Lower lobe of right lung (tissue), 2 donors: ENCODE data around the gene COPS6. TPM values are rescaled to one million over a fixed set of nuclear protein-coding genes. Genes with fewer than 3 reads are reported as not detected.

Experiments used
- ATAC-seq, 2 donors: fragments of 200-7000 bp; cut with Tn5 transposase; one replicate each; pipeline ENCODE4 v1.9.1; 2020 to 2022; ENCODE audit warnings: mild to moderate bottlenecking in 2 of 2, moderate library complexity in 2 of 2
- DNase-seq: peaks from one replicate; pipeline ENCODE4 v3.0.0-alpha.2; 2020
- H3K27ac ChIP-seq: fragments of 200-600 bp; one replicate; pipeline ENCODE4 v1.8.0; 2022
- H3K27me3 ChIP-seq: fragments of 200-600 bp; one replicate; pipeline ENCODE4 v1.8.0; 2022; ENCODE audit warnings: low read depth
- H3K36me3 ChIP-seq: fragments of 200-600 bp; one replicate; pipeline ENCODE4 v1.8.0; 2022; ENCODE audit warnings: mild to moderate bottlenecking
- H3K4me1 ChIP-seq: fragments of 200-600 bp; one replicate; pipeline ENCODE4 v1.8.0; 2022
- H3K4me3 ChIP-seq: fragments of 200-600 bp; one replicate; pipeline ENCODE4 v1.8.0; 2022; ENCODE audit warnings: mild to moderate bottlenecking
- H3K9me3 ChIP-seq: fragments of 200-600 bp; one replicate; pipeline ENCODE4 v1.8.0; 2022
- intact Hi-C: fragments of 100-400 bp; cut with DNase I; formaldehyde crosslinking; loops from one replicate; pipeline ENCODE4 v1.11.0; 2022
- total RNA-seq: library from RNA; stranded (reverse); fragmentation: NEBNext Ultra II Directional; extraction: Animal tissue kit (Norgen Biotek cat#: 25700); gene quantifications from one replicate; pipeline ENCODE4 v1.2.1, GENCODE V29; 2021
- TF ChIP-seq, protein P1 (sequence below): fragments of 200-600 bp; IDR thresholded peaks from one replicate; pipeline ENCODE4 v1.8.0; 2022; ENCODE audit warnings: antibody characterized with exemption, mild to moderate bottlenecking
- donor health status: DM: no; HTN: yes; CAD: no; lungs with severe emphysema.

The COPS6 gene
- total RNA-seq, 1 donor from 2014 or later, result 70.6 TPM

DNA sequence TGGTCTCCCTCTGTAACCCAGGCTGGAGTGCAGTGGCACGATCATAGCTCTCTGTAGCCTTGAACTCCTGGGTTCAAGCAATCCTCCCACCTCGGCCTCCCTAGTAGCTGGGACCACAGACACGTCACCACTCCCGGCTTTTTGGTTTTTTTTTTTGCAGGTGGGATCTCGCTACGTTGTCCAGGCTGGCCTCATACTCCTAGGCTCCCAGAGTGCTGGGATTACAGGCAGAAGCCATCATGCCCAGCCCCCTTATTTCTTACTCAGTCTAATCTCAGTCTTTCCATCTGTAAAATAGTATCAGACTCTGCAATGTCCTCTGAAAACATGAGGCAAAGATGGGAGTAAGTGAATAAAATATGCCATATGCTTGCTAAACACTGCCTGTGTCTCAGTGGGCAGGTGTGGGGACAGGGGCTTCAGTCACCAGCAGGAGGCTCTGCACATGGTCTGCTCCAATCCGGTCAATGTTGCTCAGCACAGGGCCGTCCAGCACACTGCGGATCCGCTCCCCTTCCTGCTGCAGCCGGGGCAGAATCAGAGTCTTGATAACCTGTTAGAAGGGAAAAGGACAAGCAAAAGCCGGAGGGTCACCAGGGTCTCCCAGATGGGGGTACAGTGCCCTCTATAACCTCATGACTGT, 20.9 kb downstream of the COPS6 start:
- Histone ChIP-seq H3K9me3 (no peaks in the 10 kb centered on the region), H3K4me3 (no peak overlapping the region), H3K27me3 (no peaks in the 10 kb centered on the region), H3K27ac (no peak overlapping the region), H3K36me3 (peaks cover 95% of the 10 kb centered on the region), H3K4me1 (no peaks in the 10 kb centered on the region)
- TF ChIP-seq, protein P1, sequence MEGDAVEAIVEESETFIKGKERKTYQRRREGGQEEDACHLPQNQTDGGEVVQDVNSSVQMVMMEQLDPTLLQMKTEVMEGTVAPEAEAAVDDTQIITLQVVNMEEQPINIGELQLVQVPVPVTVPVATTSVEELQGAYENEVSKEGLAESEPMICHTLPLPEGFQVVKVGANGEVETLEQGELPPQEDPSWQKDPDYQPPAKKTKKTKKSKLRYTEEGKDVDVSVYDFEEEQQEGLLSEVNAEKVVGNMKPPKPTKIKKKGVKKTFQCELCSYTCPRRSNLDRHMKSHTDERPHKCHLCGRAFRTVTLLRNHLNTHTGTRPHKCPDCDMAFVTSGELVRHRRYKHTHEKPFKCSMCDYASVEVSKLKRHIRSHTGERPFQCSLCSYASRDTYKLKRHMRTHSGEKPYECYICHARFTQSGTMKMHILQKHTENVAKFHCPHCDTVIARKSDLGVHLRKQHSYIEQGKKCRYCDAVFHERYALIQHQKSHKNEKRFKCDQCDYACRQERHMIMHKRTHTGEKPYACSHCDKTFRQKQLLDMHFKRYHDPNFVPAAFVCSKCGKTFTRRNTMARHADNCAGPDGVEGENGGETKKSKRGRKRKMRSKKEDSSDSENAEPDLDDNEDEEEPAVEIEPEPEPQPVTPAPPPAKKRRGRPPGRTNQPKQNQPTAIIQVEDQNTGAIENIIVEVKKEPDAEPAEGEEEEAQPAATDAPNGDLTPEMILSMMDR, result no peak
- ATAC-seq, result no peak
- intact Hi-C loops, result no loop called here
- DNase-seq, result no peak

DNA sequence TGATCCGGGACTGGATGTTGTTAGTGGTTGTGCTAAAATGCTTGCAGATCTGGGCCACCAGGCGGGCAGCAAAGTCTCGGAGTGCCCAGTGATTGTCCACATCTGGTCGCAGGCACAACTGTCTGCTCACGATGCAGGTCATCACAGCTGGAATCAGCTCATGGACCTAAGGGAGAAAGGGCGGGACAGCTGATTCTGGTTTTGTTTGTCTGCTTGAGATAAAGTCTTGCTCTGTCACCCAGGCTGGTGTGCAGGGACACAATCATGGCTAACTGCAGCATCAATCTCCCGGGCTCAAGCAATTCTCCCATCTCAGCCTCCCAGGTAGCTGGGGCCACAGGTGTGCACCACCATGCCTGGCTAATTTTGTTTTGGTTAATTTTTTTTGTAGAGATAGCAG, 22.4 kb downstream of the COPS6 start:
- ATAC-seq (no peak), DNase-seq (no peak)
- TF ChIP-seq, protein P1, result no peak
- H3K27ac ChIP-seq, result no peak overlapping the region
- intact Hi-C loops, result no loop called here
- no peaks in the 10 kb centered on the region for H3K9me3 ChIP-seq
- peaks cover 80% of the 10 kb centered on the region for H3K36me3 ChIP-seq
- no peak overlapping the region for H3K4me3 ChIP-seq
- H3K27me3 ChIP-seq, result no peaks in the 10 kb centered on the region
- H3K4me1 ChIP-seq, result no peaks in the 10 kb centered on the region

GRCh38 chr7:100111914-100112313, 23.1 kb downstream of the COPS6 start:
- H3K4me1 ChIP-seq, result no peaks in the 10 kb centered on the region
- intact Hi-C loops, result no loop called here
- H3K4me3 ChIP-seq, result no peak overlapping the region
- no peaks in the 10 kb centered on the region for H3K9me3 ChIP-seq
- no peaks in the 10 kb centered on the region for H3K27me3 ChIP-seq
- no peak for ATAC-seq
- H3K27ac ChIP-seq, result no peak overlapping the region
- peaks cover 72% of the 10 kb centered on the region for H3K36me3 ChIP-seq
- no peak for DNase-seq
- TF ChIP-seq, protein P1, result no peak

- TF ChIP-seq, protein P1, result no peak
- no peak for ATAC-seq
- no peaks in the 10 kb centered on the region for H3K9me3 ChIP-seq
Observed at GRCh38 chr7:100115026-100115425, 26.3 kb downstream of the COPS6 start.

DNA sequence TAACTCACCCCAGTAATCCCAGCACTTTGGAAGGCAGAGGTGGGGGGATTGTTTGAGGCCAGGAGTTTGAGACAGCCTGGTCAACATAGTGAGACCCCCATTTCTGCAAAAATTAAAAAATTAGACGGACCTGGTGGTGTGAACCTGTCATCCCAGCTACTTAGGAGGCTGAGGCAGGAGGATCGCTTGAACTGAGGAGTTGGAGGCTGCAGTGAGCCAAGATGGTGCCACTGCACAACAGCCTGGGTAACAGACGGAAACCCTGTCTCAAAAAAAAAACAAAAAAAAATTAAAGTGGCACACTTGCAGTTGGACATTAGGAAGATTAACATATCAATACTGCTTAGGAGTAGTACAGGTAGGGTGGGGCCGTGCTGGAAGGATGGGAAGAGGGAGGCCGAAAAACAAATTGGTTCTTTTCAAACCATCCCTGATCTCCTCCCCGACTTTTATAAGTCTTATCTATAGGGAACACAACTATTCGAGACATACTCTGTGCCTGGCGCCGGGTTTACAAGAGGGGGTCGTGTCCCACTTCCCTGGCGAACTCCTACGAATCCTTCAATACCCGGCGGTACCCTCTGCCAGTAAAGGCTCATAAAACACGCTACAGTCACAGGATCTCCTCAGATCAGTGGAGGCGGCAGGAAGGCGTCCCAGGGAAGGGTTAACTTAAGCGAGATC, 29.8 kb downstream of the COPS6 start:
- Histone ChIP-seq H3K9me3 (no peaks in the 10 kb centered on the region), H3K36me3 (peaks cover 6% of the 10 kb centered on the region), H3K4me1 (peaks cover 18% of the 10 kb centered on the region), H3K27me3 (no peaks in the 10 kb centered on the region), H3K4me3 (peak overlapping the region; percentile 80), H3K27ac (peak overlapping the region; percentile 93)
- intact Hi-C loops, result no loop called here
- ATAC-seq, result no peak
- no peak for DNase-seq
- TF ChIP-seq, protein P1, result no peak

More at GRCh38 chr7:100115026-100115425, 26.3 kb downstream of the COPS6 start:
- no peak for DNase-seq
- Histone ChIP-seq H3K4me3 (no peak overlapping the region), H3K36me3 (peaks cover 41% of the 10 kb centered on the region), H3K4me1 (peaks cover 10% of the 10 kb centered on the region), H3K27ac (no peak overlapping the region), H3K27me3 (no peaks in the 10 kb centered on the region)
- intact Hi-C loops, result no loop called here
